Astrocyte (in vitro differentiated cells and primary cell): ENCODE measurements around the gene NANOS2. TPM values are rescaled to one million over a fixed set of nuclear protein-coding genes. Genes with fewer than 3 reads are reported as not detected.

ENCODE experiments used
- DNase-seq: peaks from one replicate; pipeline ENCODE4 v3.0.0-alpha.2; 2010; ENCODE audit warnings: low read depth
- FAIRE-seq: peaks from 2 replicates; lab custom pipeline; 2011; peaks lifted over from hg19 to GRCh38; lab: Jason Lieb, UNC
- H2AFZ ChIP-seq: 2 replicates; pipeline ENCODE4 v1.6.0; 2012; ENCODE audit warnings: low read depth, low read length, inconsistent platforms
- H3K27ac ChIP-seq: 2 replicates; pipeline ENCODE4 v1.5.1; 2011; ENCODE audit warnings: low read depth, low read length, inconsistent platforms
- H3K27me3 ChIP-seq: 2 replicates; pipeline ENCODE4 v1.6.0; 2011; ENCODE audit warnings: low read length, inconsistent platforms; ENCODE audit not compliant: insufficient read depth
- H3K36me3 ChIP-seq: 2 replicates; pipeline ENCODE4 v1.5.1; 2011; ENCODE audit warnings: low read length, inconsistent platforms; ENCODE audit not compliant: insufficient read depth
- H3K4me1 ChIP-seq: 2 replicates; pipeline ENCODE4 v1.5.1; 2011; ENCODE audit warnings: low read length, inconsistent platforms; ENCODE audit not compliant: insufficient read depth
- H3K4me2 ChIP-seq: 2 replicates; pipeline ENCODE4 v1.6.0; 2012; ENCODE audit warnings: low read length, inconsistent platforms
- H3K4me3 ChIP-seq: 2 replicates; pipeline ENCODE4 v1.5.1; 2011; ENCODE audit warnings: low read depth, mild to moderate bottlenecking, low read length, inconsistent platforms; ENCODE audit not compliant: insufficient read depth
- H3K79me2 ChIP-seq: 2 replicates; pipeline ENCODE4 v1.6.0; 2012; ENCODE audit warnings: mild to moderate bottlenecking, low read length, inconsistent platforms; ENCODE audit not compliant: insufficient read depth
- H3K9ac ChIP-seq: 2 replicates; pipeline ENCODE4 v1.6.0; 2012; ENCODE audit warnings: mild to moderate bottlenecking, low read length, inconsistent platforms
- H3K9me3 ChIP-seq: 2 replicates; pipeline ENCODE4 v1.5.1; 2012; ENCODE audit warnings: low read depth, mild to moderate bottlenecking, low read length, inconsistent platforms; ENCODE audit not compliant: insufficient read depth
- H4K20me1 ChIP-seq: 2 replicates; pipeline ENCODE4 v1.6.0; 2012; ENCODE audit warnings: low read length, inconsistent platforms; ENCODE audit not compliant: insufficient read depth
- H3K27ac Mint-ChIP-seq: one replicate; pipeline ENCODE4 v1.8.0; 2021; ENCODE audit warnings: mild to moderate bottlenecking, mixed read lengths; ENCODE audit not compliant: unreplicated experiment
- H3K27me3 Mint-ChIP-seq: one replicate; pipeline ENCODE4 v1.8.0; 2021; ENCODE audit warnings: low read depth, mixed read lengths; ENCODE audit not compliant: unreplicated experiment
- H3K36me3 Mint-ChIP-seq: one replicate; pipeline ENCODE4 v1.8.0; 2021; ENCODE audit warnings: low read depth, mixed read lengths; ENCODE audit not compliant: unreplicated experiment
- H3K4me1 Mint-ChIP-seq: one replicate; pipeline ENCODE4 v1.8.0; 2021; ENCODE audit warnings: low read depth, mixed read lengths; ENCODE audit not compliant: unreplicated experiment
- H3K4me3 Mint-ChIP-seq: one replicate; pipeline ENCODE4 v1.8.0; 2021; ENCODE audit warnings: mild to moderate bottlenecking, moderate library complexity, mixed read lengths; ENCODE audit not compliant: unreplicated experiment
- H3K9me3 Mint-ChIP-seq: one replicate; pipeline ENCODE4 v1.8.0; 2021; ENCODE audit warnings: mild to moderate bottlenecking, mixed read lengths; ENCODE audit not compliant: unreplicated experiment
- EZH2 ChIP-seq: IDR thresholded peaks from 2 replicates; pipeline ENCODE4 v1.6.1; 2012; ENCODE audit warnings: mild to moderate bottlenecking, low read length, inconsistent platforms; ENCODE audit not compliant: insufficient read depth
- total RNA-seq: library from RNA; stranded (reverse); gene quantifications from 2 replicates; pipeline ENCODE4 v1.2.1, GENCODE V29; 2021
- TF ChIP-seq, protein P1 (sequence below): IDR thresholded peaks from 2 replicates; pipeline ENCODE4 v1.5.1; 2011; ENCODE audit warnings: low read depth, mild to moderate bottlenecking, inconsistent platforms, low read length, moderate library complexity; ENCODE audit not compliant: insufficient read depth

Gene NANOS2
- total RNA-seq, 1 donor from 2014 or later = not detected

DNA sequence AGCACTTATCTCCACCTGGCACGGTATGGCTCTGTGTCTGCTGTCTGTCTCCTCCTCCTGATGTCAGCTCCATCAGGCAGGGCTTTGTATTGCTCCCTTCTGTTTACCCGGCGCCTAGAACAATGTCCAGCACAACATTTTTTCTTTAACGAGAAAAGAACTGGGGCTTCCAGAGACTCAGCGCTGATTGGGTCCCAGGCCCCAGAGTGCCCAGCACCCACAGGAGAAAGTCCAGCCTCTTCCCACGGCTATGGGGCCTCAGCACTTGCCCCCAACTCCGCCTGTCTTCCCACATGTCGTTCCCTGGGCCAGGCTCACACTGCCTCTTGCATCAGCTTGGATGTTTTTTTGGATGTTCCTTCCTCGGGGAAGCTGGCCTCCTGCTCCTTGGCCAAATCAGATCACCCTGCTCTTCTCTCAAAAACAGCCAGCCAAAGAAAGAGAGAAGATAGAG is 19.0 kb downstream of the NANOS2 start:
- Histone ChIP-seq H3K4me1 (no peaks in the 10 kb centered on the region), H3K27ac (no peak overlapping the region), H3K4me2 (no peak overlapping the region), H3K4me3 (no peak overlapping the region), H3K36me3 (peaks cover 3% of the 10 kb centered on the region), H3K79me2 (peaks cover 4% of the 10 kb centered on the region), H2AFZ (no peak overlapping the region), H4K20me1 (peaks cover 8% of the 10 kb centered on the region), H3K9me3 (no peaks in the 10 kb centered on the region), H3K9ac (no peak overlapping the region), H3K27me3 (no peaks in the 10 kb centered on the region)
- no peak for TF ChIP-seq EZH2
- TF ChIP-seq, protein P1, sequence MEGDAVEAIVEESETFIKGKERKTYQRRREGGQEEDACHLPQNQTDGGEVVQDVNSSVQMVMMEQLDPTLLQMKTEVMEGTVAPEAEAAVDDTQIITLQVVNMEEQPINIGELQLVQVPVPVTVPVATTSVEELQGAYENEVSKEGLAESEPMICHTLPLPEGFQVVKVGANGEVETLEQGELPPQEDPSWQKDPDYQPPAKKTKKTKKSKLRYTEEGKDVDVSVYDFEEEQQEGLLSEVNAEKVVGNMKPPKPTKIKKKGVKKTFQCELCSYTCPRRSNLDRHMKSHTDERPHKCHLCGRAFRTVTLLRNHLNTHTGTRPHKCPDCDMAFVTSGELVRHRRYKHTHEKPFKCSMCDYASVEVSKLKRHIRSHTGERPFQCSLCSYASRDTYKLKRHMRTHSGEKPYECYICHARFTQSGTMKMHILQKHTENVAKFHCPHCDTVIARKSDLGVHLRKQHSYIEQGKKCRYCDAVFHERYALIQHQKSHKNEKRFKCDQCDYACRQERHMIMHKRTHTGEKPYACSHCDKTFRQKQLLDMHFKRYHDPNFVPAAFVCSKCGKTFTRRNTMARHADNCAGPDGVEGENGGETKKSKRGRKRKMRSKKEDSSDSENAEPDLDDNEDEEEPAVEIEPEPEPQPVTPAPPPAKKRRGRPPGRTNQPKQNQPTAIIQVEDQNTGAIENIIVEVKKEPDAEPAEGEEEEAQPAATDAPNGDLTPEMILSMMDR = no peak
- H3K4me1 Mint-ChIP-seq = peaks cover under 1% of the 10 kb centered on the region
- H3K27me3 Mint-ChIP-seq = no peaks in the 10 kb centered on the region
- DNase-seq (no peak), FAIRE-seq (no peak)
- no peaks in the 10 kb centered on the region for H3K9me3 Mint-ChIP-seq
- H3K27ac Mint-ChIP-seq = no peak overlapping the region
- no peak overlapping the region for H3K4me3 Mint-ChIP-seq
- H3K36me3 Mint-ChIP-seq = peaks cover 13% of the 10 kb centered on the region

GRCh38 chr19:45890877-45891276 is 23.7 kb downstream of the NANOS2 start:
- DNase-seq (no peak), FAIRE-seq (no peak)
- Histone ChIP-seq H3K4me1 (peaks cover 8% of the 10 kb centered on the region), H3K4me2 (no peak overlapping the region), H3K27me3 (no peaks in the 10 kb centered on the region), H4K20me1 (no peaks in the 10 kb centered on the region), H2AFZ (no peak overlapping the region), H3K9me3 (no peaks in the 10 kb centered on the region), H3K4me3 (no peak overlapping the region), H3K9ac (no peak overlapping the region), H3K79me2 (no peaks in the 10 kb centered on the region), H3K36me3 (peaks cover 3% of the 10 kb centered on the region), H3K27ac (no peak overlapping the region)
- H3K36me3 Mint-ChIP-seq = peaks cover 10% of the 10 kb centered on the region
- H3K4me3 Mint-ChIP-seq = no peak overlapping the region
- H3K27ac Mint-ChIP-seq = no peak overlapping the region
- no peaks in the 10 kb centered on the region for H3K27me3 Mint-ChIP-seq
- H3K9me3 Mint-ChIP-seq = no peaks in the 10 kb centered on the region
- no peaks in the 10 kb centered on the region for H3K4me1 Mint-ChIP-seq
- TF ChIP-seq EZH2 = no peak
- TF ChIP-seq, protein P1 = no peak

DNA sequence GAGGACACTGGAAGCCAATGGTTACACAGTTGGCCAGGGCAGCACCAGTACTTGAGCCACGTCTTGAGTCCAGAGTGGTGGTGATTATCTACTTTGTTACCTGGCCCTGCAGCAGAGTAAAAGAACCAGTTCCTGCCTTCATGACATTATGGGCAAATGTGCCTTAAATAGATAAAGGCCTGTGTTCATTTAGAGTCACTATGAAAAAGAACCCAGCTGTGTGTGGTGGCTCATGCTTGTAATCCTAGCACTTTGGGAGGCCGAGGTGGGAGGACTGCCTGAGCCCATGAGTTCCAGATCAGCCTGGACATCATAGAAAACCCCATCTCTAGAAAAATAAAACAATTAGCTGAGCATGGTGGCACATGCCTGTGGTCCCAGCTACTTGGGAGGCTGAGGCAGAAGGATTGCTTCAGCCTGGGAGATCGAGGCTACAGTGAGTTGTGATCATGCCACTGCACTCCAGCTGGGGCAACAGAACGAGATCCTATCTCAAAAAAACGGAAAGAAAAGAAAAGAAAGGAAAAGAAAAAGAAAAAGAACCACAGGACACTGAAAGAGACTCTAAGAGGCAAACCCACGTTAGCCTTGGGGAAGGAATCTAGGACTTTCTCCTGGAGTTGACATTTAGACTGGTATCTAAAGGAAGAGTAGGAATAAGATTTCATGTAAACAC is 25.2 kb downstream of the NANOS2 start:
- Mint-ChIP-seq H3K36me3 (peaks cover 7% of the 10 kb centered on the region), H3K27ac (no peak overlapping the region), H3K27me3 (no peaks in the 10 kb centered on the region), H3K4me1 (no peaks in the 10 kb centered on the region), H3K4me3 (no peak overlapping the region), H3K9me3 (no peaks in the 10 kb centered on the region)
- no peaks in the 10 kb centered on the region for H3K9me3 ChIP-seq
- H3K4me2 ChIP-seq = no peak overlapping the region
- H3K9ac ChIP-seq = no peak overlapping the region
- peaks cover 15% of the 10 kb centered on the region for H3K4me1 ChIP-seq
- no peaks in the 10 kb centered on the region for H3K36me3 ChIP-seq
- no peaks in the 10 kb centered on the region for H3K27me3 ChIP-seq
- peaks cover 7% of the 10 kb centered on the region for H4K20me1 ChIP-seq
- TF ChIP-seq, protein P1 = no peak
- TF ChIP-seq EZH2 = no peak
- DNase-seq (no peak), FAIRE-seq (no peak)
- H3K79me2 ChIP-seq = peaks cover 13% of the 10 kb centered on the region
- H2AFZ ChIP-seq = no peak overlapping the region
- no peak overlapping the region for H3K4me3 ChIP-seq
- H3K27ac ChIP-seq = no peak overlapping the region
